Stimulated activated CD4-positive, alpha-beta T cell treated with anti-CD3 and anti-CD28 coated beads, Interleukin-2, amount 100 ng/mL, for 4 hours (primary cell): ENCODE results near the gene GAPVD1.
"Not testable (repeated sequence)": the region's sequence is repeated elsewhere in the genome, so short reads cannot be mapped to it uniquely, and the experiment has no call there.

ENCODE experiments used
- DNase-seq: peaks from one replicate; pipeline ENCODE4 v3.0.0-alpha.2; 2020; ENCODE audit warnings: low read depth

The GAPVD1 gene

DNA sequence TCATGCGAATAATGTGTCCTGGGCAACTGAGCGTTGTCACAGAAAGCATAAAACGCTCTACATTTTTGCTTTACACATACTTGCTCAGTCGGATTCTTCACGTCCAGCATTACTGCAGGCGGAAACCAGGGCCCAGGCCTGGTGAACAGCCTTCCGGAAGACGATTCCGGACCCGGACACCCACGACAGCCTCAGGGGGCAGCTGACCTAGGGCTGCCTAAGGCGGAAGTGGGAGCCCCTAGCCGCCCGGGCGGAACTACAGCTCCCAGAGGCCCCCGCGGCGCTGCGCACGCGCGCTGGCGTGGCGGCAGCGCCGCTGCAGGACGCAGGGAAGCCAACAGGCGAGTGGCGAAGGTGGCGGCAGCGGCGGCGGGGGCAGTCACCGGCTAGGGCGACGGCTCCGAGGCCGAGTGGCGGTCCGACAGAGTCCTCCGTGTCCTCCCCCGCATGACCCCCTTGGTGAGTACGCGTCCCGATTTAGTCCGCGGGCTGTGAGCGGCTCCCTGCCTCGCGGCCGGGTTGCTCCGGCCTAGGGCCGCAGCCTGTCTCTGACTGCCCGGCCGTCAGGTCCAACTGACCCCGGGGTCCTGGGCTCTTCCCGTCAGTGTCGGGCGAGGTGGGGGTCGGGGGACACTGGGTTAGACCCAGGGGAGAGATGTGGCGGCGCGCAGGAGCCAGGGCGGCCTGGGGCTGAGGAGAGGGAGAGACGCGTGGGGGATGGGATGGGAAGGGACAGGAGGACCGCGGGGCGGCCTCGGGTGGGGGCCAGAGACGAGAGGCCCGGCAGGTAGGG, at the start of gene GAPVD1:
Gene GAPVD1, plus strand, starts transcription at position 326 of the 793 bp plus-strand sequence. CDS start 37,096 bp downstream, outside the sequence.
- DNase-seq: peak; percentile 77

DNA sequence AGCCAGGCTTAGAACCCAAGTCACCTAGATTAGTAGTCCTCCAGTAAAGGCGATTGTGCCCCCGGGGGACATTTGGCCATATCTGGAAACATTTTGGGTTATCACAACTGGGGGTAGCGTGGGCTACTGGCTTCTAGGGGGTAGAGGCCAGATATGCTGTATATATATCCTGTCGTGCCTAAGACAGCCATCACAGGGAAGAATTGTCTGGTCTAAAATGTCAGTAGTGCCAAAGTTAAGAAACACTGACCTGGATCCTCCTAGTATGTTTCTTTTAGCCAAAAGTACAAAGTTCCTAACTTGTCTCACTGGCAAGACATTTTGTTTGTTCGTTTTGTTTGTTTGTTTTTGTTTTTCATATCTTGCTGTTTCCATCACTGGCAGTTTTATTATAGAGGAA, 47.4 kb upstream of the GAPVD1 start:
- no peak for DNase-seq

GRCh38 chr9:125218621-125219020, 43.0 kb upstream of the GAPVD1 start:
- DNase-seq: no peak

DNA sequence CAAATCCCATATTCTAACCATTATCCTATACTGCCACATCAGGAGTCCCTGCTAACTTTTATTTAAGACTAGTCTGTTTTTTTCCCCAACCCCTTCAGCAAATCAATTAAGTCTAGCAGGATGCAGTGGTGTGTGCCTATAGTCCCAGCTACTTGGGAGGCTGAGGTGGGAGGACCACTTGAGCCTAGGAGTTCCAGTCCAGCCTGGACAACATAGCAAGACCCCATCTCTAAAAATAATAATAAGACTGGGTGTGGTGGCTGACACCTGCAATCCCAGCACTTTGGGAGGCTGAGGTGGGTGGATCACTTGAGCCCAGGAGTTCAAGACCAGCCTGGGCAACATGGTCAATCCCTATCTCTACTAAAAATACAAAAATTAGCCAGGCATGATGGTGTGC, 36.8 kb upstream of the GAPVD1 start:
- not testable (repeated sequence) for DNase-seq

DNA sequence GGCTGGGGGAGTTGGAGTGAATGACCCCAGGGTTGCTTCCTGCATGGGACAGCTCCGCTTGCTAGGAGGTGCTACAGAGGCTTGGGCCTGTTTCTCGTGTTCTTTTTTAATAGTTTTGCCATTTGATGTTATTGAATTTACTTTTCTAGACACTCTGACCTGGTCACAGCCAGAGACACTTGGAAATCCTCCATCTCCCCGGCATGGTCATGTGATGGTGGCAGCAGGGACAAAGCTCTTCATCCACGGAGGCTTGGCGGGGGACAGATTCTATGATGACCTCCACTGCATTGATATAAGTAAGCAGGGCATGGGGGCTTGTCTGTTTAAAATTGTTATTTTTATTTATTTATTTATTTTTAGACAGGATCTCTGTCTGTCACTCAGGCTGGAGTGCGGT, 33.9 kb upstream of the GAPVD1 start:
- no peak for DNase-seq

DNA sequence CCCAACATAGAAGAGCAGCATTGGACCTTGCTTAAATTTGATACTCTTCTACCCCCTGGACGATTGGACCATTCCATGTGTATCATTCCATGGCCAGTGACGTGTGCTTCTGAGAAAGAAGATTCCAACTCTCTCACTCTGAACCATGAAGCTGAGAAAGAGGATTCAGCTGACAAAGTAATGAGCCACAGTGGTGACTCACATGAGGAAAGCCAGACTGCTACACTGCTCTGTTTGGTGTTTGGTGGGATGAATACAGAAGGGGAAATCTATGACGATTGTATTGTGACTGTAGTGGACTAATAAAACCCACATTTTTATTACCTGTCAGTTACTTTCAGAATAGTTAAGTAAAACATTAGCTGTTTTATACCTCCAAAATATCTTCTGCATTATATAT, 27.9 kb upstream of the GAPVD1 start:
- no peak for DNase-seq

DNA sequence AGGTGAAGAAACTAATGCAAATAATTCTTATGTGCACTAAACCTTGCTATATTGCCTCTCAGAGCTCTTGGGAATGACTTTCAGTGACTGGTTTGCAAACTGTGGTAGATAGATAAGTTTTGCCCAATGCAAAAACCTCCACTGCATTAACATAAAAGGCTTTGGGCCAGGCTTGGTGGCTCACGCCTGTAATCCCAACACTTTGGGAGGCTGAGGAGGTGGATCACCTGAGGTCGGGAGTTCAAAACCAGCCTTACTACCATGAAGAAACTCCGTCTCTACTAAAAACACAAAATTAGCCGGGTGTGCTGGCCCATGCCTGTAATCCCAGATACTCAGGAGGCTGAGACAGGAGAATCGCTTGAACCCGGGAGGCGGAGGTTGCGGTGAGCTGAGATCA, 27.5 kb upstream of the GAPVD1 start:
- not testable (repeated sequence) for DNase-seq

DNA sequence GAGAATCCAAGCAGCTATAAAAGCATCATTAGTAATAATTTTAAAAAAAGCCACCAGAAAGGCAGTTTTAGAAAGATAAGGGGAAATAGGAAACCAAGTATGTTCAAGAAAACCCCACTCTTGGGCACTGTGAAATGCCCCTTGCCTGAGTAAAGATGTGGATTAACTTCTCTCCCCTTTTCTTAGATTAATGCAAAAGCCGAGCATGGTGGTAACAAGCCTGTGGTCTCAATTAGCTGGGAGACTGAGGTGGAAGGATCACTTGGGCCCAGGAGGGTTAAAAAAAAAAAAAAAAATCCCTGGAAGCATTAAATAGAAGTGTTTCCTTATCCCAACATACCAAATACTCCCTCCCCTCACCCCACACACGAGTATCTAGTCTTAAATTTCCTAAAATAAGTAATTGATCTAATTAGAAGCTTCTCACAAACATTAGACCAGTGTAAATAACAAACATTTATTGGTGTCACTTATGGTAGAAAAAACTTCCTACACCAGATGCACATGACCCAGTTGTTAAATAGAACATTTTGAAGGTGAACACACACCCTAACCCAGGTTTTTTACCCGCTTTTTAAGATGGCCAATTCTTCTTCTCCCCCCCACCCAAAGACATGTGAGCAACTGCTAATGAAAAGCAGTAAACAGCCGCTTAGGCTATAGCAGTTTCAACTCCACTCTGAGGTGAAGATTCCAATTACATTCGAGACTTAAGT, 25.7 kb upstream of the GAPVD1 start:
- no peak for DNase-seq

DNA sequence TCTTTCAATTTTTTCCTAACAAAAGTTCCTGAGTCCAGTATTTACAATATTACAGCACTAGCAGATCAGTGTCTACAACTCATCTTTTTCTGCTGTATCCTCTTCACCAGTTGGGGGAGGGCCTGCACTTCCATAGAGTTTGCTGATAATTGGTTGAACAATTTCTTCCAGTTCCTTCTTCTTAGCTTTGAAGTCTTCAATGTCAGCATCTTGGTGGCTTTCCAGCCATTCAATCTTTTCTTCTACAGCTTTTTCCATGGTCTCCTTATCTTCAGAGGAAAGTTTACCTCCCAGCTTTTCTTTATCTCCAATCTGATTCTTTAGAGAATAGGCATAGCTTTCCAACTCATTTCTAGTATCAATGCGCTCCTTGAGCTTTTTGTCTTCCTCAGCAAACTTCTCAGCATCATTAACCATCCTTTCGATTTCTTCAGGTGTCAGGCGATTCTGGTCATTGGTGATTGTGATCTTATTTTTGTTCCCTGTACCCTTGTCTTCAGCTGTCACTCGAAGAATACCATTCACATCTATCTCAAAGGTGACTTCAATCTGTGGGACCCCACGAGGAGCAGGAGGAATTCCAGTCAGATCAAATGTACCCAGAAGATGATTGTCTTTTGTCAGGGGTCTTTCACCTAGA, 25.0 kb upstream of the GAPVD1 start:
- DNase-seq: not testable (repeated sequence)

- no peak for DNase-seq
Observed at GRCh38 chr9:125238127-125238914, 23.3 kb upstream of the GAPVD1 start.

GRCh38 chr9:125238915-125239446, 22.6 kb upstream of the GAPVD1 start:
- DNase-seq: no peak

DNA sequence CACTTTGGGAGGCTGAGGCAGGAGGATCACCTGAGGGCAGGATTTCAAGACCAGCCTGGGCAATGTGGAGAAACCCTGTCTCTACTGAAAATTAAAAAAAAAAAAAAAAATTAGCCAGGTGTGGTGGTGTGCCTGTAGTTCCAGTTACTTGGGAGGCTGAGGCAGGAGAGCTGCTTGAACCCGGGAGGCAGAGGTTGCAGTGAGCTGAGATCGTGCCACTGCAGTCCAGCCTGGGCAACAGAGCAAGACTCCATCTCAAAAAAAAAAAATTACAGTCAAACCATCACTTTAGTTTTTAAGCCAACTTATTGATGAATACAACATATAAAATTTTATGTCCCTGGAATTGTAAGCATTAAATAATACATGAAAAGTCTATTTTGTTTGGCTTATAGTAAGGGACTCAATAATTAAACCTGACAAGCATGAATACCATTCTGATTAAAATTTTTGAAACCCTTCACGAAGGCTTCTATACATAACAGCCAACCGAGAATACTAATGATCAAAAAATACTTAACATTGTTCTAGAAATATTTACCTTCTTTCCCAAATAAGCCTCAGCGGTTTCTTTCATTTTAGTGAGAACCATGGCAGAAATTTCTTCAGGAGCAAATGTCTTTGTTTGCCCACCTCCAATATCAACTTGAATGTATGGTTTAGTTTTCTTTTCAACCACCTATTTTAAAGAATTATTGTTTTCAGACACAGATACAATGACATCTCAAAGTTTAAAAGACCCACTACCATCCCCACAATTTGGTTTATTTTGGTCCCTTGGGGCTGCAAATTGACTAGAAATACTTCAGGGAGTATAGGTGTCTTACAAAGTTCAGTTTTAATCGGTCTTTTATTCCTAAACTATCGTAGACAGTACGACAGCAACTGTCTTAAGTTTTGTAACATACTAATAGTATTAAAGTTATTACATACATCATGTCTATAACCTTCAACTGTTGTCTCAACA, 21.7 kb upstream of the GAPVD1 start:
- no peak for DNase-seq

DNA sequence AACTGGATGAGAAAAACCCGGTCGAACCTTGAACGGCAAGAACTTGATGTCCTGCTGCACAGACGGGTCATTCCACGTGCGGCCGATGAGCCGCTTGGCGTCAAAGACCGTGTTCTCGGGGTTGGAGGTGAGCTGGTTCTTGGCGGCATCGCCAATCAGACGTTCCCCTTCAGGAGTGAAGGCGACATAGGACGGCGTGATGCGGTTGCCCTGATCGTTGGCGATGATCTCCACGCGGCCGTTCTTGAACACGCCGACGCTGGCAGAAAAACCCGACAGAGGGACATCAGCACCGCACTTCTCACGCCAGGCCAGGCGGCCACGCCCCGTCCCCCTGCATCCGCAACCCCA, 21.0 kb upstream of the GAPVD1 start:
- DNase-seq: peak; percentile 22

DNA sequence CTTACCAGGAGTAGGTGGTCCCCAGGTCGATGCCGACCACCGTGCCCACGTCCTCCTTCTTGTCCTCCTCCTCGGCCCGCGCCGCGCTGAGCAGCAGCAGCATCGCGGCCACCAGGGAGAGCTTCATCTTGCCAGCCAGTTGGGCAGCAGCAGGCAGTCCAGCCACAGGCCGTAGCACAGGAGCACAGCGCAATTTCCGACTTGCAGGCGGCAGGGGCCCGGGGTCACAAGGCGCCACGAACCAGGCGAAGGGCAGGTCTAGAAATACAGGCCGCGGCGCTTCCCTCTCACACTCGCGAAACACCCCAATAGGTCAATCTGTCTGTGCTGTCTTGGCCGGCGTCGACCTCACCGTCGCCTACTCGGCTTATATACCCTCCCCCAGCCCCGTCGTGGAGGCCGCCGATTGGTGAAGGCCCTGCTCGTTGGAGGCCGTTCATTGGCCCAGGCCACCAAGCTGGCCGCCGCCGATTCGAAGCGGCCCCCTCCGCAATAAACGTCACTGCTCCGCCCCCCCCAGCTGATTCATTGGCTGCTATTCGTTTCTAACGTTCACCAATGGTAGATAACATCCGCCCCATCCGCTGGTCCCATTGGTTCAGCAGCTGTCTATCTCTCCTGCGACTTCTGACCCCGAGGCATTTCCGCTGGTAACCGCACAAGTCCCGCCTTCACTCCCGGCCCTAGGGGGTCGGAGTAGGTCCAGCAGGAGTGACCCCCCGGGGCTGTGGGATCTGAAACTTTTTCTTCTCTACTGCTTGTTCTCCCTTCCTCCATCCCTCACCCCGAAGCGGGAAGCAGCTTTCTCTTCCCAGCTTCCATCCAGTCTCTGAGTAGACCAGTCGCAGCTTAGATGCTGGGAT, 20.4 kb upstream of the GAPVD1 start, which contains the start of gene HSPA5:
Gene HSPA5, minus strand, starts transcription at position 344 of the 863 bp plus-strand sequence. Its CDS starts 217 bp downstream, at position 127.
- DNase-seq: peak; percentile 99

GRCh38 chr9:125241863-125242739, 19.5 kb upstream of the GAPVD1 start:
- DNase-seq: no peak

DNA sequence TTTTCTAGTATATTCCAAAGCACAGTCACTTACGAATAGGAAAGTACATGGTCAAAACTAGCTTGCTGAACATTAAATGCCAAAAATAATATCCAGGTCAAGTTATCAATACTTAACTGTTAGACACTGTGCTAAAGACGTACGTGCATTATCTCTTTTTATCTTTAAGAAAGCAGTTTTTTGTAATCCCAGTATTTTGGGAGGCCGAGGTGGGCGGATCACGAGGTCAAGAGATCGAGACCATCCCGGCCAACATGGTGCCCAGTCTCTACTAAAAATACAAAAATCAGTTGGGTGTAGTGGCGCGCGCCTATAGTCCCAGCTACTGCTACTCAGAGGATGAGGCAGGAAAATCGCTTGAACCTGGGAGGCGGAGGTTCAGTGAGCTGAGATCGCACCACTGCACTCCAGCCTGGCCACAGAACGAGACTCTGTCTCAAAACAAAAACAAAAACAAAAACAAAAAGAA, 17.8 kb upstream of the GAPVD1 start:
- DNase-seq: no peak

GRCh38 chr9:125246261-125246667, 15.4 kb upstream of the GAPVD1 start:
- DNase-seq: no peak

GRCh38 chr9:125254231-125254630, 7.4 kb upstream of the GAPVD1 start:
- no peak for DNase-seq
